Measurements from ENCODE around the gene TNIK. TPM values are rescaled to one million over a fixed set of nuclear protein-coding genes. Genes with fewer than 3 reads are reported as not detected.

TNIK gene
- total and polyA plus RNA-seq, 4 donors = 3.7 to 9.8 (median 5.2) TPM

- no peak for DNase-seq (ENCODE audit: low spot score)
- Histone ChIP-seq H3K9ac (ENCODE audit: low read depth in 1 of 2, low read length in 2 of 2) (no peak overlapping the region), H3K27me3 (ENCODE audit: control insufficient read depth in 4 of 4, insufficient read depth in 4 of 4, low read length in 3 of 4) (no peaks in the 10 kb centered on the region), H3K9me3 (ENCODE audit: control insufficient read depth in 4 of 4, low read length in 3 of 4) (no peaks in the 10 kb centered on the region), H3K36me3 (ENCODE audit: control insufficient read depth in 4 of 4, insufficient read depth in 3 of 4, low read depth in 1 of 4, low read length in 3 of 4) (no peaks in the 10 kb centered on the region), H3K4me1 (ENCODE audit: control insufficient read depth in 4 of 4, insufficient read depth in 4 of 4, low read length in 3 of 4) (no peaks in the 10 kb centered on the region), H3K4me3 (ENCODE audit: low read depth in 1 of 3, low read length in 3 of 3) (no peak overlapping the region), H3K27ac (ENCODE audit: low read depth in 1 of 2, low read length in 2 of 2) (no peak overlapping the region)
- 97% methylated on average over 7 of the region's 7 CpGs for WGBS
- TF ChIP-seq FOXA2 (IDR thresholded peaks at IDR 0.05) (no peak), NR2F2 (IDR thresholded peaks at IDR 0.05) (no peak), JUND (IDR thresholded peaks at IDR 0.05) (no peak), TAF1 (conservative IDR thresholded peaks at IDR 0.05) (no peak)
Measured at GRCh38 chr3:171126478-171127209, 333.6 kb downstream of the TNIK start.

- Histone ChIP-seq H3K4me3 (ENCODE audit: low read depth in 1 of 3, low read length in 3 of 3) (no peak overlapping the region), H3K36me3 (ENCODE audit: control insufficient read depth in 4 of 4, insufficient read depth in 3 of 4, low read depth in 1 of 4, low read length in 3 of 4) (peaks cover 0 to 2% (median 0%) of the 10 kb centered on the region in 4 donors), H3K4me1 (ENCODE audit: control insufficient read depth in 4 of 4, insufficient read depth in 4 of 4, low read length in 3 of 4) (no peaks in the 10 kb centered on the region), H3K9ac (ENCODE audit: low read depth in 1 of 2, low read length in 2 of 2) (no peak overlapping the region), H3K9me3 (ENCODE audit: control insufficient read depth in 4 of 4, low read length in 3 of 4) (no peaks in the 10 kb centered on the region), H3K27ac (ENCODE audit: low read depth in 1 of 2, low read length in 2 of 2) (no peak overlapping the region), H3K27me3 (ENCODE audit: control insufficient read depth in 4 of 4, insufficient read depth in 4 of 4, low read length in 3 of 4) (no peaks in the 10 kb centered on the region)
- whole genome bisulfite sequencing = 76% methylated on average over 1 of the region's 1 CpG
- DNase-seq (ENCODE audit: low spot score) = no peak
- no peak for TF ChIP-seq SP1 (IDR thresholded peaks at IDR 0.05)
- no peak for TF ChIP-seq RXRA (IDR thresholded peaks at IDR 0.05)
- no peak for TF ChIP-seq YY1 (IDR thresholded peaks at IDR 0.05)
- TF ChIP-seq JUND (IDR thresholded peaks at IDR 0.05) = no peak
- no peak for TF ChIP-seq NR2F2 (IDR thresholded peaks at IDR 0.05)
- TF ChIP-seq ATF3 (IDR thresholded peaks at IDR 0.05) = no peak
- no peak for TF ChIP-seq FOXA2 (IDR thresholded peaks at IDR 0.05)
- no peak for TF ChIP-seq REST (IDR thresholded peaks at IDR 0.05)
- no peak for TF ChIP-seq CTCF (IDR thresholded peaks at IDR 0.05; ENCODE audit: low read depth, low read length, missing input control)
- TF ChIP-seq TAF1 (conservative IDR thresholded peaks at IDR 0.05) = no peak
- no peak for TF ChIP-seq GABPA (IDR thresholded peaks at IDR 0.05 in 1 of 2, conservative IDR thresholded peaks at IDR 0.05 in 1 of 2)
- TF ChIP-seq HNF4A (conservative IDR thresholded peaks at IDR 0.05) = no peak
- TF ChIP-seq RAD21 (IDR thresholded peaks at IDR 0.05) = no peak
- TF ChIP-seq ZBTB33 (IDR thresholded peaks at IDR 0.05) = no peak
Measured at GRCh38 chr3:171125010-171125409, 335.2 kb downstream of the TNIK start.
